Karpas-422 (cell line): ENCODE results near the gene SLFNL1. TPM values are rescaled to one million over a fixed set of nuclear protein-coding genes. Genes with fewer than 3 reads are reported as not detected.

Experiments
- DNase-seq: peaks from one replicate; pipeline ENCODE4 v3.0.0-alpha.2; 2015
- H2AFZ ChIP-seq: fragments of 200-600 bp; sonication (generic); 2 replicates; pipeline ENCODE4 v1.6.1; 2014; ENCODE audit warnings: antibody characterized with exemption, low read length, mixed read lengths
- H3K27ac ChIP-seq: fragments of 200-600 bp; sonication (generic); 2 replicates; pipeline ENCODE4 v1.5.1; 2014; ENCODE audit warnings: mild to moderate bottlenecking, low read length, moderate library complexity
- H3K27me3 ChIP-seq: fragments of 200-600 bp; sonication (generic); 2 replicates; pipeline ENCODE4 v1.6.1; 2014; ENCODE audit warnings: low read length, mixed read lengths
- H3K36me3 ChIP-seq: fragments of 200-600 bp; sonication (generic); 2 replicates; pipeline ENCODE4 v1.6.1; 2014; ENCODE audit warnings: low read length, mixed read lengths; ENCODE audit not compliant: insufficient read depth
- H3K4me1 ChIP-seq: fragments of 200-600 bp; sonication (generic); 2 replicates; pipeline ENCODE4 v1.6.1; 2014; ENCODE audit warnings: mild to moderate bottlenecking, low read length, mixed read lengths
- H3K4me2 ChIP-seq: fragments of 200-600 bp; sonication (generic); 2 replicates; pipeline ENCODE4 v1.6.1; 2014; ENCODE audit warnings: low read length, low read depth, mild to moderate bottlenecking; ENCODE audit not compliant: poor library complexity, severe bottlenecking
- H3K4me3 ChIP-seq: fragments of 200-600 bp; sonication (generic); 2 replicates; pipeline ENCODE4 v1.5.1; 2014; ENCODE audit warnings: mild to moderate bottlenecking, antibody characterized with exemption, low read length, mixed read lengths
- H3K79me2 ChIP-seq: fragments of 200-600 bp; sonication (generic); 2 replicates; pipeline ENCODE4 v1.6.1; 2014; ENCODE audit warnings: mild to moderate bottlenecking, low read length, mixed read lengths
- H3K9ac ChIP-seq: fragments of 200-600 bp; sonication (generic); 2 replicates; pipeline ENCODE4 v1.6.0; 2014; ENCODE audit warnings: low read length
- H3K9me2 ChIP-seq: fragments of 200-600 bp; sonication (generic), shearing (Covaris generic); replicated peaks from 2 replicates; pipeline ENCODE4 v1.6.0; 2014; ENCODE audit warnings: mild to moderate bottlenecking, low read length, moderate library complexity; ENCODE audit not compliant: insufficient read depth
- H3K9me3 ChIP-seq: fragments of 300-700, 200-600 bp; sonication (generic); 2 replicates; pipeline ENCODE4 v1.6.1; 2014; ENCODE audit warnings: low read length, mixed read lengths
- H4K20me1 ChIP-seq: fragments of 200-600 bp; sonication (generic); 2 replicates; pipeline ENCODE4 v1.6.1; 2014; ENCODE audit warnings: mild to moderate bottlenecking, antibody characterized with exemption, low read length, low read depth; ENCODE audit not compliant: insufficient read depth
- total RNA-seq: library from RNA; depleted of rRNA; stranded (reverse); fragments of >200 nt; shearing (Covaris generic); gene quantifications from 2 replicates; pipeline ENCODE4 v1.2.3, GENCODE V29; 2014; ENCODE audit warnings: low replicate concordance

SLFNL1 gene
- total RNA-seq, 1 experiment from 2014 or later, result 0.89 TPM

DNA sequence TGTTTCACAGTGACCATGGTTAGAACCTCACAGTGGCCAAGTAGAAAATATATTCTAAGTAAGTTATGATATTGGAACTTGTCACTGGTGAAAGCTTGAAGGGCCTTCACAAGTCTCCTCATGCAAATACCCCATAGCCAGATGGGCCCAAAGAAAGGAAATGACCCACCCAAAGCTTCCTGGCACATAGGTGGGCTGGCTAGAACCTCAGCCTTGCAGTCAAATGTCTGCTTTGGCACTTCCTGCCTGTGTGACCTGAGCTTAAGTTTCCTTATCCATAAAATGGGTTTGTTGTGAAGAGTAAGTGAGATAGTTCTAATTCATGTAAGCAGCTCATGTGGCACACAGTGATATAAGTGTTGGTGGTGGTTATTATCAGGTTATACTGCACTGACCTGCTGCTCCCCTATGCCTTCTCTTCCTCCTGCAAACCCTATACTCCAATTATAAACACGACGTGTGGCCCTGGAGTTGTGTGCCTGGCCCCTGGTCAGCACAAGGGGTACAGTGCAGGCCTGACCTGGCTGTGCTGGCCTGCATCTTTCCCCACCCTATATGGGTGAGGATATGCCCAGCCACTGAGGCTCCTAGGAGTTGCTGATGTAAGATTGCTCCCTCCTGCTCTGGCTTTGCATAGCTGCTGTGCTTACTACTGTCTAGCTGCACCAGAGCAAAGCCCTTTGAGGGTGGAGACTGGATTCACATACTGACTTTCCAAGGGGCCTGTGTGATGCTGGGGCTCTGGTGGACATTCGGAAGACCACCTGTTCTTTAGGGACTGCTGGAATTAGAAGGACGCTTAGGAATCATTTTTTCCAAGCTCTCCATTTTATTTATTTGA, 4.7 kb upstream of the SLFNL1 start:
- Histone ChIP-seq H3K9me3 (no peaks in the 10 kb centered on the region), H3K9me2 (no peaks in the 10 kb centered on the region), H3K4me3 (no peak overlapping the region), H3K4me2 (no peak overlapping the region), H3K36me3 (peaks cover 8% of the 10 kb centered on the region; the same call in 1 of the 2 replicates), H3K27ac (no peak overlapping the region; the same call in 1 of the 2 replicates), H3K79me2 (no peaks in the 10 kb centered on the region), H3K9ac (no peak overlapping the region), H2AFZ (no peak overlapping the region), H4K20me1 (no peaks in the 10 kb centered on the region), H3K27me3 (no peaks in the 10 kb centered on the region), H3K4me1 (peaks cover 4% of the 10 kb centered on the region; the same call in 1 of the 2 replicates)
- no peak for DNase-seq

DNA sequence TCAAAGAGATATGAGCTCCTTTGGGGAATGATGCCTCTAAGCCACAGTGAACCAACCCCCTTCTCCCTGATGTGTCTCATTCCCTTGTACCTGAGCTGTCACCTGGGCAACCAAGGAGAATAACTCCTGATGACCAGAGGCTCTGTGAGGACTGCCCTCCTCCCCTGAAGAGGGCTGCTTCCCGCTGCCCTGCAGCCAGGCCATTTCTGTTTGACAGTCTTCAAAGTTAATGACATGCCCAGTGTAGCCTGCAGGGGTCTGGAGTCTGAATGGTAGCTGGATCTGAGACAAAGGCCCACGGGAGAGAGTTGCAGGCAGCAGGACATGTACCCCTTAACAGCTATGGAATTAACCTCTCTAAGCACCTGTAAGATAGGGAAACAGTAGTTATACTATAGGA, 3.4 kb upstream of the SLFNL1 start:
- Histone ChIP-seq H3K9me3 (no peaks in the 10 kb centered on the region), H3K4me1 (peaks cover 4% of the 10 kb centered on the region; the same call in 1 of the 2 replicates), H3K4me2 (no peak overlapping the region), H3K27me3 (no peaks in the 10 kb centered on the region), H3K9ac (no peak overlapping the region), H4K20me1 (no peaks in the 10 kb centered on the region), H3K79me2 (no peaks in the 10 kb centered on the region), H2AFZ (no peak overlapping the region), H3K27ac (no peak overlapping the region), H3K36me3 (peaks cover 10% of the 10 kb centered on the region; the same call in 1 of the 2 replicates), H3K9me2 (no peaks in the 10 kb centered on the region), H3K4me3 (no peak overlapping the region)
- no peak for DNase-seq

DNA sequence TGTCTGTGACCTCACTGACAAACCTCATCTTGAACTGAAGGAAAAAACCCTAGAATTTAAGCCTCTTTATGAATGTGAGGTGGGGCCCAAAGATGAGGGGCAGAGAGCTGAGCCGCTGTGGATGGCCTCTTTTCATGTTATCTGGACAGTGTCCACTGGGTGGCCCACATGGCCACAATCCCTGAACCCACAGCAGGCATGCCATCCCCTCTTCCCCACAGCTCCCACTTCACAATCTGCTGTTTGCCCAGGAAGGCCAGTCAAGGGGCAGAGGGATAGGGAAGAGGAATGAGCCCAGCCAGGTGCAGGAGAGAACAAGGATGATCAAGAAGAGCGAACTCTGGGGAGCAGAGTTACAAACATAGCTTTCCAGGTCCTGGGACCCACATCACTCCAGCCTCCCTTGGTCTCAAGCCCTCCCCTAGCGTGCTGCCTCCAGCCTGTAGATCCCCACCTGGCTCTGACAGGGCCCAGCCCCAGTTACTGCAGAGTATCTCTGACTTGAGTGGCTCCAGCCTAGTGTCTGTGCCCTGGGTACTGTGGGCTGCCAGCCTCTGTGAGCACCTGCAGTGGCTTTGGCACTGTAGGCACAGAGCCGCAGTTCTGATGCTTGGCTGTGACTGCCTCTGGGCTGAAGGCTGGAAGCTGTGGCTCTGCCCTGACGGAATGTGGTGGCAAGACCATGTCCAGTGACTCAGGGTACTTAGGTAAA, 1.9 kb upstream of the SLFNL1 start:
- no peak overlapping the region for H2AFZ ChIP-seq
- H3K79me2 ChIP-seq, result no peaks in the 10 kb centered on the region
- H3K4me3 ChIP-seq, result no peak overlapping the region
- peaks cover 4% of the 10 kb centered on the region; the same call in 1 of the 2 replicates for H3K4me1 ChIP-seq
- H4K20me1 ChIP-seq, result no peaks in the 10 kb centered on the region
- H3K9ac ChIP-seq, result no peak overlapping the region
- peaks cover 12% of the 10 kb centered on the region; the same call in 1 of the 2 replicates for H3K36me3 ChIP-seq
- no peak overlapping the region for H3K4me2 ChIP-seq
- H3K27ac ChIP-seq, result no peak overlapping the region
- no peaks in the 10 kb centered on the region for H3K9me2 ChIP-seq
- no peaks in the 10 kb centered on the region for H3K27me3 ChIP-seq
- H3K9me3 ChIP-seq, result no peaks in the 10 kb centered on the region
- DNase-seq, result no peak

DNA sequence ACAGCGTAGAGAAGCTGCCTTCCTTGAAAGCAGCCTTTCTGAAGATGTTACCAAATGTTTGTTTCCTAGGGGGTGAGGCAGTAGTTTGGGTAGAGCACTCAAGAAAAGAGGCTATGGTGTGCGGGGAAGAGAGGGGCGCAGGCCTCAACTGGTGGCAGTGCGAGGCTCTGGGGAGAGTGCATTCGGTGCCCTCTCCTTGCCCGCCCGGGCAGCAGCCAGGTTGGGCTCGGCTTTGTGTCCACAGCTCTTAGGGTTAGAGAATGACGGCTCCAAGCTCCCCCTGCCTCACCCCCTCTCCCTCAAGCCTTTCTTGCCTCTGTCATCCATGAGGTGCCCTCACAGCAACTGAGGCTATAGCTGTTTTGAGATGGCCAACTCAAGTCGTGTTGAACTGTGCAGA, 899 bp upstream of the SLFNL1 start:
- no peak for DNase-seq
- H3K9ac ChIP-seq, result no peak overlapping the region
- H3K36me3 ChIP-seq, result peaks cover 13% of the 10 kb centered on the region
- no peaks in the 10 kb centered on the region for H3K27me3 ChIP-seq
- H4K20me1 ChIP-seq, result no peaks in the 10 kb centered on the region
- H3K79me2 ChIP-seq, result no peaks in the 10 kb centered on the region
- H3K4me1 ChIP-seq, result peaks cover 4% of the 10 kb centered on the region; the same call in 1 of the 2 replicates
- H3K4me3 ChIP-seq, result no peak overlapping the region
- no peaks in the 10 kb centered on the region for H3K9me2 ChIP-seq
- H3K4me2 ChIP-seq, result no peak overlapping the region
- H2AFZ ChIP-seq, result no peak overlapping the region
- no peaks in the 10 kb centered on the region for H3K9me3 ChIP-seq
- H3K27ac ChIP-seq, result no peak overlapping the region

DNA sequence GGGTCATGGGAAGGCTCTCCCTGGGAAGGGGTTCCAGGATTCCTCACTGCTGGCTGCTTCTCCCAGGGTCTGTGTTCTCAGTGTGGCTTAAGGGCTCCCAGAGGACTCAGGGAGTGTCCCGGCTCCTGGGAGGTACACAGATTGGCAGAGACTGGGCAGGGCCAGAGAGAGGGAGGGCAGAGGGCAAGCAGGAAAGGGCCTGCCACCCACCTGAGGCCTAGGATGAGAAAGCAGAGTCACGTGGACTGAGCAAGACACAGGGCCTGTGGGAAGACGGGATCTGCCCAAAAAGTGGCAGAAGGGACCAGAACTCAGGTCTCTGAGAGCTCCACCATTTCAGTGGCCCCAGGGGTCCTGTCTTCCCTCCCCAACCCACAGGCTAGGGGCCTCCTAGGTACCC, 871 bp downstream of the SLFNL1 start:
- Histone ChIP-seq H3K9me2 (no peaks in the 10 kb centered on the region), H3K9me3 (no peaks in the 10 kb centered on the region), H3K4me2 (no peak overlapping the region), H3K36me3 (peaks cover 14% of the 10 kb centered on the region), H3K4me1 (peaks cover 2% of the 10 kb centered on the region; the same call in 1 of the 2 replicates), H3K27ac (no peak overlapping the region), H2AFZ (no peak overlapping the region), H3K27me3 (no peaks in the 10 kb centered on the region), H3K9ac (no peak overlapping the region), H3K79me2 (no peaks in the 10 kb centered on the region), H4K20me1 (no peaks in the 10 kb centered on the region), H3K4me3 (no peak overlapping the region)
- DNase-seq, result no peak

DNA sequence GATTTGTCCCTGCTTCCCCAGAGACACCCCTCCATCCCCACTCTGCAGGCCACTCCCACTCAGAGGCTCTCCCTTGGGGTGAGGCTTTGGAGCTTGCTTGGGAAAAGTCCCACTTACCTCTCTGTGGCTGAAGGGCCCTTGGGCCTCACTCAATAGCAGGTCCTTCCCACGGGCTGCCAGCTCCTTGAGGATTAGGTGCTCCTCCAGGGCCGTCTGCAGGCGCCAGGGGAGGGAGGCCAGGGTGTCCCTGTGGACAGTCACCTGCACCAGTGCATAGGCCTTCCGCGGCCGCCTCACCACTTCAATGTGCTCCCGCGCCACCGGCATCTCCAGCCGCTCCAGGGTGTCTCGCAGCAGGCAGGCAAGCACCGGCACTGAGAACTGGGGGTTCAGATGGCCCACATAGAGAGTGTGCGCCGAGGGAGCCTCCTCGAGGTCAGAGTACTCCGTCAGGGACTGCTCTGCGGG, 1.4 kb downstream of the SLFNL1 start:
- H3K79me2 ChIP-seq, result no peaks in the 10 kb centered on the region
- H3K4me3 ChIP-seq, result no peak overlapping the region
- no peak overlapping the region for H3K27ac ChIP-seq
- no peaks in the 10 kb centered on the region for H3K9me3 ChIP-seq
- no peaks in the 10 kb centered on the region for H3K9me2 ChIP-seq
- no peak overlapping the region for H3K4me2 ChIP-seq
- H2AFZ ChIP-seq, result no peak overlapping the region
- H4K20me1 ChIP-seq, result no peaks in the 10 kb centered on the region
- peaks cover under 1% of the 10 kb centered on the region; the same call in 1 of the 2 replicates for H3K4me1 ChIP-seq
- peaks cover 14% of the 10 kb centered on the region for H3K36me3 ChIP-seq
- no peak overlapping the region for H3K9ac ChIP-seq
- no peak for DNase-seq
- no peaks in the 10 kb centered on the region for H3K27me3 ChIP-seq

DNA sequence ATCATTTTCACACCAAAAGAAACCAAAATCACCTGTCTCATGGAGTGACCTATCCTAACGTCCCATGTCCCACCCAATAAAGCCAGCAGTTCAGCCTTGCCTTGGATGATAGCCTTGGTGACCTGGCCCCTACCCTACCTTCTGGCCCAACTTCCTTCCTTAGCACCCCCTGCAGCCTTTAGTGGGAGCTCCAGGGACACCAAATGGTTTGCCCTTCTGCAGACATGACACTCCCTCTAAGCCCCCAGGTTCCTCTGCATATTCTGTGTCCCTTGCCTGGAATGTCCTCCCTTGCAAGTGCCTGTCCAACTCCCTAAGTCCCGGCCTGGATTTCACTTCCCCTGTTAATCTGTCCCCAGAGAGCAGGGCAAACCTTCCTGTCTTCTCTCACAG, 2.2 kb downstream of the SLFNL1 start:
- Histone ChIP-seq H3K4me2 (no peak overlapping the region), H3K9me3 (no peaks in the 10 kb centered on the region), H2AFZ (no peak overlapping the region), H3K79me2 (no peaks in the 10 kb centered on the region), H3K9ac (no peak overlapping the region), H3K27me3 (no peaks in the 10 kb centered on the region), H4K20me1 (no peaks in the 10 kb centered on the region), H3K4me1 (no peaks in the 10 kb centered on the region; the same call in 1 of the 2 replicates), H3K36me3 (peaks cover 15% of the 10 kb centered on the region), H3K4me3 (no peak overlapping the region), H3K27ac (no peak overlapping the region), H3K9me2 (no peaks in the 10 kb centered on the region)
- no peak for DNase-seq

DNA sequence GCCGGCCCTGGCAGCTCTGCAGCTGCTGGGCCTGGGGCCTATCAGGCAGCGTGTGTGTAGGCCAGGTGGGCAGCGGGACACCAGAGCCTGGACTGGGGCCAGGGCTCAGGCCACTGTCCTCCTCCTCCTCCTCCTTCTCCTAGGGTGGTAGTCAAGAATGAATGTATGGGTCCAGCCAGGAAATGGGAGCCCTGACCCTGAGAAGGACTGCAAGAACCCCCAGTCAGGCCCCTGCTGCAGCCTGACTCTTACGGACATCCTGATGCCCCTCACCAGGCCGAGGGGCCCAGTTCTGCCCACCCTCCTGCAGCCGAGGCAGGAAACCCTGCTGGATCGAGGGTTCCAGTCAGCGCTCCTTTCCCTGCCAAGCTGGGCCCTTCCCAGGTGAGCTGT, 3.5 kb downstream of the SLFNL1 start:
- Histone ChIP-seq H3K36me3 (peaks cover 18% of the 10 kb centered on the region), H3K9ac (no peak overlapping the region)

More for the DNA sequence above, 3.5 kb downstream of the SLFNL1 start:
- no peaks in the 10 kb centered on the region for H3K9me3 ChIP-seq
- no peaks in the 10 kb centered on the region for H3K27me3 ChIP-seq
- no peaks in the 10 kb centered on the region; the same call in 1 of the 2 replicates for H3K4me1 ChIP-seq
- no peak overlapping the region for H3K27ac ChIP-seq
- no peaks in the 10 kb centered on the region for H4K20me1 ChIP-seq
- H3K79me2 ChIP-seq, result no peaks in the 10 kb centered on the region
- no peak overlapping the region for H3K4me2 ChIP-seq
- DNase-seq, result no peak
- H2AFZ ChIP-seq, result no peak overlapping the region
- H3K9me2 ChIP-seq, result no peaks in the 10 kb centered on the region
- no peak overlapping the region for H3K4me3 ChIP-seq
